ENCODE data around the gene UCMA. TPM values are rescaled to one million over a fixed set of nuclear protein-coding genes. Genes with fewer than 3 reads are reported as not detected.
"Not testable (repeated sequence)": the region's sequence is repeated elsewhere in the genome, so short reads cannot be mapped to it uniquely, and the experiment has no call there.

Gene UCMA
- total RNA-seq, result not detected
- long read RNA-seq, result 0 reads

- no peak for DNase-seq
- intact Hi-C loops (cut with micrococcal nuclease), result no loop called here
- ATAC-seq, result no peak
These were observed at the start of gene UCMA for GRCh38 chr10:13234172-13234571. Gene UCMA, minus strand, starts transcription at chr10:13234374. Its CDS starts 116 bp downstream, at chr10:13234258.

GRCh38 chr10:13282348-13282747 lies 48.2 kb upstream of the UCMA start:
- ATAC-seq; DNase-seq; intact Hi-C loops (cut with micrococcal nuclease): not testable (repeated sequence)

GRCh38 chr10:13276749-13277365 lies 42.7 kb upstream of the UCMA start:
- DNase-seq (no peak), ATAC-seq (no peak)
- intact Hi-C loops (cut with micrococcal nuclease), result no loop called here

GRCh38 chr10:13276146-13276545 lies 42.0 kb upstream of the UCMA start:
- intact Hi-C loops (cut with micrococcal nuclease); ATAC-seq; DNase-seq: not testable (repeated sequence)

GRCh38 chr10:13272164-13272571 lies 38.0 kb upstream of the UCMA start:
- ATAC-seq (peak; percentile 85), DNase-seq (peak; percentile 66)
- intact Hi-C loops (cut with micrococcal nuclease), result no loop called here

- DNase-seq (peak; percentile 56), ATAC-seq (peak; percentile 47)
- intact Hi-C loops (cut with micrococcal nuclease), result no loop called here
These were observed 37.5 kb upstream of the UCMA start for GRCh38 chr10:13271552-13272163.

GRCh38 chr10:13270877-13271551 lies 36.8 kb upstream of the UCMA start:
- no peak for DNase-seq
- intact Hi-C loops (cut with micrococcal nuclease), result no loop called here
- ATAC-seq, result peak; percentile 78

- intact Hi-C loops (cut with micrococcal nuclease), result no loop called here
- DNase-seq (no peak), ATAC-seq (no peak)
These were observed 34.7 kb upstream of the UCMA start for GRCh38 chr10:13268841-13269240.

- ATAC-seq (no peak), DNase-seq (no peak)
- intact Hi-C loops (cut with micrococcal nuclease), result no loop called here
These were observed 34.1 kb upstream of the UCMA start for GRCh38 chr10:13268310-13268709.

GRCh38 chr10:13263591-13263990 lies 29.4 kb upstream of the UCMA start:
- DNase-seq, result no peak
- intact Hi-C loops (cut with micrococcal nuclease), result no loop called here
- ATAC-seq, result no peak

GRCh38 chr10:13262433-13262832 lies 28.3 kb upstream of the UCMA start:
- DNase-seq (no peak), ATAC-seq (no peak)
- intact Hi-C loops (cut with micrococcal nuclease), result no loop called here

GRCh38 chr10:13257621-13258140 lies 23.5 kb upstream of the UCMA start:
- DNase-seq (no peak), ATAC-seq (no peak)
- intact Hi-C loops (cut with micrococcal nuclease), result no loop called here

GRCh38 chr10:13256627-13257026 lies 22.5 kb upstream of the UCMA start:
- ATAC-seq, result no peak
- intact Hi-C loops (cut with micrococcal nuclease), result no loop called here
- no peak for DNase-seq

- ATAC-seq, result no peak
- DNase-seq, result no peak
- intact Hi-C loops (cut with micrococcal nuclease), result no loop called here
These were observed 19.6 kb upstream of the UCMA start for GRCh38 chr10:13253726-13254125.

GRCh38 chr10:13247784-13248183 lies 13.6 kb upstream of the UCMA start:
- no peak for ATAC-seq
- intact Hi-C loops (cut with micrococcal nuclease), result no loop called here
- no peak for DNase-seq

GRCh38 chr10:13247246-13247645 lies 13.1 kb upstream of the UCMA start:
- DNase-seq (no peak), ATAC-seq (no peak)
- intact Hi-C loops (cut with micrococcal nuclease), result no loop called here

GRCh38 chr10:13242260-13242659 lies 8.1 kb upstream of the UCMA start:
- DNase-seq; intact Hi-C loops (cut with micrococcal nuclease); ATAC-seq: not testable (repeated sequence)

GRCh38 chr10:13241613-13242012 lies 7.4 kb upstream of the UCMA start:
- intact Hi-C loops (cut with micrococcal nuclease), result no loop called here
- no peak for DNase-seq
- ATAC-seq, result no peak

- no peak for DNase-seq
- intact Hi-C loops (cut with micrococcal nuclease), result no loop called here
- no peak for ATAC-seq
These were observed 5.7 kb upstream of the UCMA start for GRCh38 chr10:13239923-13240322.

Data from left ventricle myocardium superior (tissue), 1 donor.